ENCODE measurements around the gene DGKK.
"Not testable (repeated sequence)": the region's sequence is repeated elsewhere in the genome, so short reads cannot be mapped to it uniquely, and the experiment has no call there.

DGKK gene

GRCh38 chrX:50407976-50408375 lies 62.6 kb downstream of the DGKK start:
- no peak for DNase-seq

GRCh38 chrX:50403903-50404302 lies 66.7 kb downstream of the DGKK start:
- DNase-seq, result no peak

GRCh38 chrX:50402886-50403285 lies 67.7 kb downstream of the DGKK start:
- DNase-seq, result no peak

DNA sequence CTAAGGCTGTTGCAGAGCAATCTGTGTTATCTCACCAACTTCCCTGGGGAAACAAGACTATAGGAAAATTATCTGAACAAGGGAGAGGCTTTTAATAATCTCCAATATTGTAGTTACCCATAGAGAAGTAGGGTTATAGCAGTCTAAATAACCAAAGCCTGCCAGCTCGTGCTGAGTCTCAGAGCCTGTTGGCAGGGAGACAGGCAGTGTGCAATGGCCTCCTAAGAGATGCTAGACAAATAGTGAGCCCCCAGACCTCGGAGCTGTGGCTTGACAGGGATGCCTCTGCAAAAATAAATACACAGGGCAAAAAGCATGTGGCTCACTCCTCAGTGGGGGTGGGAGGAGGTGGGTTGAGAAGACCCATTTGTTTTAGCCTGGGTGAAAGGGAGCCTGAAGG lies 76.7 kb downstream of the DGKK start:
- DNase-seq, result no peak

- DNase-seq, result no peak
These were observed 84.1 kb downstream of the DGKK start for GRCh38 chrX:50386520-50386919.

- DNase-seq, result no peak
These were observed 88.8 kb downstream of the DGKK start for GRCh38 chrX:50381729-50382415.

DNA sequence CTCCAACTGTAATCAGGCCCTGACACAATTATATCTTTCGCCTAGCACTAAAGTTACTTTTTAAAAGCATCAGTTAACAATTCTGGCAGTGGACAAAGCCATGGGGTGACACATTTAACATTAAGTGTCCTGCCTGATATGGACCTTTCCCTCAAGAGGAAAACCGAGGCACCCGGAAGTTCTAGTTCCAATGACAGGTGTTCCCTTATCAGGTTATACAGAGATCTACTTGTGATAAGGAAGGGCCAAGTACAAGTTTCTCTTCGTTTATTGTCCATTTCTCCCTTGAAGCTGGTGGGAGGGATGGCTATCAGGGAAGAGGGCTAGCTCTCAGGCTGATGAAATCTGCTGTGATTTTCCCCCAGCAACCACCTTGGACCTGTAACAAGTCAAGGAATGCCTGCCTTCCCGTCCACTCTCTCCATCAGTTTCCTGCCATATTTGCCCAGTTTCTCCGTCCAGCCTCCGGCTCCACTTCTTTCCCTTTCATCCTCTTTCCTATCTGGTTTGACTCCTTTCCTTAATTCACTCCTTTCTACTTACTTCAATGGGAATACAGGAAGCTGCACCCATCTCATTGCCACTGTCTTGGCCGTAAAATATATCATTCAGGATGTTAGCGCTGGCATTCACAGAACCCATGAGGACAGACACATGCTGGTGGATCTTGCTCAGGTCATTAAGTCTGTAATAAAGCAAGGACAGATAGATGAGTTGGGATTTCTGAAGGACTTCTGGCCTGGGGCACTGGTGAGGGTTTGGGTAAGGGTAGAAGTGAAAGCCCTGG lies 95.0 kb downstream of the DGKK start:
- no peak for DNase-seq

- DNase-seq, result no peak
These were observed 97.7 kb downstream of the DGKK start for GRCh38 chrX:50372966-50373365.

DNA sequence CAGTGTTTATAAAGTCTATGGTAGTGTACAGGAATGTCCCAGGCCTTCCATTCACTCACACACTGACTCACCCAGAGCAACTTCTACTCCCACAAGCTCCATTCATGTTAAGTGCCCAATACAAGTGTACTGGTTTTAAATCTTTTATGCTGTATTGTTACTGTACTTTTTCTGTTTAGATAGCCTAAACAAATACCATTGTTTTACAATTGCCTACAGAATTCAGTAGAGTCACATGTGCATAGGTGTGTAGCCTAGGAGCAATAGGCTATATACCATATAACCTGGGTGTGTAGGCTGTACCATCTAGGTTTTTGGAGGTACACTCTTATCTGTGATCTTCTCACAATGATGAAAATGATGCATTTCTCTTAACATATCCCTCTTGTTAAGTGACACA lies 126.7 kb downstream of the DGKK start:
- DNase-seq, result no peak

GRCh38 chrX:50333308-50333707 lies 137.3 kb downstream of the DGKK start:
- no peak for DNase-seq

DNA sequence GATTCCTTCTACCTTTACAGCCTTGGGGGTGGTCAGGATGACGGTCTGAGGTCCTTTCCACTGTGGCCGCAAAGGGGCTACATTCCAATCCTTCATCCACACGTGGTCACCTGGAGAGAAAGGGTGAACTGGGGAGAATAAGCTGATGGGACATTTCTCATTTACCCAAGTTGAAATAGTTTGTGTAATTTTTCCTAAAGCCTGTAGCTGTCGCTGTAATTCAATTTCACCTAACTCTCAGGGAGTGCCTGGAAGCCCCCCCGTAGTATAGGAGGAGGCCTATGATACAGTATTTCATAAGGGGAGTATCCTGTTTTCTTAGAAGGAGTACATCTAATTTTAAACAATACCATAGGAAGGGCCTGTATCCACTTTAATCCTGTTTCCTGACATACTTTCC lies 138.0 kb downstream of the DGKK start:
- DNase-seq, result not testable (repeated sequence)

DNA sequence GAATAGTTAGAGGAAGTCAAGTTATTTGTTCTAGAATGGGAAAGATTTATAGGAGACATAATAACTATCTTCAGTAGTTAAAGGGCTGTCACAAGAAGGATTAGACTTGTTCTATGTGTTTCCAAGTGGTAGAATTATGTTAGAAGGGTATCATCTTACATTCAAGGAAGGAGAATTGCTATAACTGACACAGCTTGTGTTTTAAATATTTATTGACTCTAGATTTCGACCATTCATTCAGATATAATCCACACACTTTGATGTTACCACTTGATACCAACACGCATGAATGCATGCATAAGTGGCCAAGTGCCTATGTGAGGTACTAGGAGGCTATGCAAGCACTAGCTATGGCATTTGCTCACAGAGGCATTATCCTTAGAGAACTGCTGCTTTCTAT lies 143.4 kb downstream of the DGKK start:
- DNase-seq, result no peak

Data from activated gamma-delta T cell treated with Interleukin-2 at 50 U/mL for 16 hours (primary cell).